ENCODE data around the gene DOCK3.

The DOCK3 gene

GRCh38 chr3:51429138-51429537 lies 754.4 kb downstream of the DOCK3 start:
- no peak overlapping the region for H3K27ac ChIP-seq (ENCODE audit: low read length)
- H3K4me1 ChIP-seq (ENCODE audit: control insufficient read depth, low read depth, low read length): no peaks in the 10 kb centered on the region
- no peak overlapping the region for H3K4me3 ChIP-seq (ENCODE audit: low read length)
- no peaks in the 10 kb centered on the region for H3K9me3 ChIP-seq (ENCODE audit: control insufficient read depth, low read depth, low read length)
- H3K27me3 ChIP-seq (ENCODE audit: control insufficient read depth, insufficient read depth, low read length): no peaks in the 10 kb centered on the region
- no peak overlapping the region for H3K9ac ChIP-seq (ENCODE audit: low read length)
- peaks cover 45% of the 10 kb centered on the region for H3K36me3 ChIP-seq (ENCODE audit: control insufficient read depth, low read depth, low read length)
